ENCODE results near the gene LETM1. TPM values are rescaled to one million over a fixed set of nuclear protein-coding genes. Genes with fewer than 3 reads are reported as not detected.
"Not testable (repeated sequence)": the region's sequence is repeated elsewhere in the genome, so short reads cannot be mapped to it uniquely, and the experiment has no call there.

LETM1 gene
- total RNA-seq, 2 experiments from 2014 or later, result 44.0 to 45.8 TPM

- Mint-ChIP-seq H3K27ac (peak overlapping the region; percentile 69), H3K4me1 (peaks cover 32% of the 10 kb centered on the region), H3K9me3 (no peaks in the 10 kb centered on the region), H3K4me3 (peak overlapping the region; percentile 79), H3K27me3 (no peaks in the 10 kb centered on the region), H3K36me3 (peaks cover 10% of the 10 kb centered on the region)
- DNase-seq (no peak), ATAC-seq (ENCODE audit: low read depth) (no peak)
- POLR2A ChIA-PET, result interaction anchor here (0.8 to 4.6 kb wide), 7 partner anchors 11 to 145 kb away, joined by 3 to 49 read pairs (median 8); partner anchors contain the start of genes NSD2, SLBP, TACC3 and TMEM129
Observed at GRCh38 chr4:1856943-1857699, 1.2 kb upstream of the LETM1 start.

GRCh38 chr4:1855333-1856070 lies 454 bp downstream of the LETM1 start:
- POLR2A ChIA-PET, result interaction anchor here (1.1 to 4.6 kb wide), 8 partner anchors 10 to 613 kb away, joined by 4 to 49 read pairs (median 6); partner anchors contain the start of genes NSD2, RNF4, TACC3 and TMEM129
- ATAC-seq (ENCODE audit: low read depth) (peak; percentile 35), DNase-seq (no peak)
- peaks cover 10% of the 10 kb centered on the region for H3K36me3 Mint-ChIP-seq
- H3K4me1 Mint-ChIP-seq, result peaks cover 32% of the 10 kb centered on the region
- H3K27me3 Mint-ChIP-seq, result no peaks in the 10 kb centered on the region
- H3K9me3 Mint-ChIP-seq, result no peaks in the 10 kb centered on the region
- peak overlapping the region; percentile 64 for H3K27ac Mint-ChIP-seq
- H3K4me3 Mint-ChIP-seq, result peak overlapping the region; percentile 85

- H3K4me1 Mint-ChIP-seq, result peaks cover 32% of the 10 kb centered on the region
- peak overlapping the region; percentile 85 for H3K4me3 Mint-ChIP-seq
- POLR2A ChIA-PET, result interaction anchor here (1.3 to 4.6 kb wide), 4 partner anchors 9 to 45 kb away, joined by 4 to 49 read pairs (median 6); partner anchors contain the start of gene NSD2
Observed at GRCh38 chr4:1854752-1855151, 1.2 kb downstream of the LETM1 start.

GRCh38 chr4:1852904-1853623 lies 2.9 kb downstream of the LETM1 start:
- no peak for DNase-seq
- ATAC-seq (ENCODE audit: low read depth), result no peak
- H3K27ac Mint-ChIP-seq, result no peak overlapping the region
- no peaks in the 10 kb centered on the region for H3K9me3 Mint-ChIP-seq
- peaks cover 32% of the 10 kb centered on the region for H3K4me1 Mint-ChIP-seq
- no peaks in the 10 kb centered on the region for H3K27me3 Mint-ChIP-seq
- POLR2A ChIA-PET, result interaction anchor here (0.8 to 1.3 kb wide), 2 partner anchors 17 to 47 kb away, joined by 3 read pairs; no protein-coding TSS in a partner anchor
- H3K36me3 Mint-ChIP-seq, result peaks cover 10% of the 10 kb centered on the region
- H3K4me3 Mint-ChIP-seq, result no peak overlapping the region

More at GRCh38 chr4:1854752-1855151, 1.2 kb downstream of the LETM1 start:
- DNase-seq, result no peak
- Mint-ChIP-seq H3K36me3 (peaks cover 10% of the 10 kb centered on the region), H3K27ac (peak overlapping the region; percentile 64), H3K27me3 (no peaks in the 10 kb centered on the region), H3K9me3 (no peaks in the 10 kb centered on the region)
- no peak for ATAC-seq (ENCODE audit: low read depth)

GRCh38 chr4:1851575-1852410 lies 4.2 kb downstream of the LETM1 start:
- peak overlapping the region; percentile 7 for H3K27ac Mint-ChIP-seq
- ATAC-seq (ENCODE audit: low read depth) (no peak), DNase-seq (no peak)
- H3K4me1 Mint-ChIP-seq, result peaks cover 26% of the 10 kb centered on the region
- no peaks in the 10 kb centered on the region for H3K9me3 Mint-ChIP-seq
- H3K36me3 Mint-ChIP-seq, result peaks cover 11% of the 10 kb centered on the region
- no peak overlapping the region for H3K4me3 Mint-ChIP-seq
- POLR2A ChIA-PET, result no interaction called here
- H3K27me3 Mint-ChIP-seq, result no peaks in the 10 kb centered on the region

GRCh38 chr4:1851160-1851559 lies 4.8 kb downstream of the LETM1 start:
- no peaks in the 10 kb centered on the region for H3K27me3 Mint-ChIP-seq
- ATAC-seq (ENCODE audit: low read depth), result no peak
- POLR2A ChIA-PET, result interaction anchor here (0.6 kb wide), 1 partner anchor 11 kb away, joined by 3 read pairs; no protein-coding TSS in a partner anchor
- DNase-seq, result no peak
- no peak overlapping the region for H3K27ac Mint-ChIP-seq
- H3K36me3 Mint-ChIP-seq, result peaks cover 13% of the 10 kb centered on the region
- peaks cover 27% of the 10 kb centered on the region for H3K4me1 Mint-ChIP-seq
- no peaks in the 10 kb centered on the region for H3K9me3 Mint-ChIP-seq
- H3K4me3 Mint-ChIP-seq, result no peak overlapping the region

- Mint-ChIP-seq H3K27me3 (no peaks in the 10 kb centered on the region), H3K27ac (no peak overlapping the region), H3K4me3 (no peak overlapping the region), H3K9me3 (no peaks in the 10 kb centered on the region), H3K4me1 (peaks cover 27% of the 10 kb centered on the region), H3K36me3 (peaks cover 13% of the 10 kb centered on the region)
- no peak for ATAC-seq (ENCODE audit: low read depth)
- POLR2A ChIA-PET, result interaction anchor here (0.7 kb wide), 1 partner anchor 129 kb away, joined by 3 read pairs; the partner anchor contains the start of genes TACC3 and TMEM129
- no peak for DNase-seq
Observed at GRCh38 chr4:1850276-1850675, 5.7 kb downstream of the LETM1 start.

- POLR2A ChIA-PET, result interaction anchor here (1.5 kb wide), 1 partner anchor 9 kb away, joined by 4 read pairs; no protein-coding TSS in a partner anchor
- H3K36me3 Mint-ChIP-seq, result peaks cover 6% of the 10 kb centered on the region
- peaks cover 11% of the 10 kb centered on the region for H3K4me1 Mint-ChIP-seq
- DNase-seq (no peak), ATAC-seq (ENCODE audit: low read depth) (no peak)
- no peaks in the 10 kb centered on the region for H3K27me3 Mint-ChIP-seq
- H3K27ac Mint-ChIP-seq, result peak overlapping the region; percentile 9
- no peak overlapping the region for H3K4me3 Mint-ChIP-seq
- H3K9me3 Mint-ChIP-seq, result no peaks in the 10 kb centered on the region
Observed at GRCh38 chr4:1846580-1846979, 9.4 kb downstream of the LETM1 start.

GRCh38 chr4:1844618-1845017 lies 11.3 kb downstream of the LETM1 start:
- H3K36me3 Mint-ChIP-seq; POLR2A ChIA-PET; H3K27me3 Mint-ChIP-seq; H3K9me3 Mint-ChIP-seq; H3K27ac Mint-ChIP-seq; H3K4me1 Mint-ChIP-seq; H3K4me3 Mint-ChIP-seq; DNase-seq; ATAC-seq (ENCODE audit: low read depth): not testable (repeated sequence)

GRCh38 chr4:1843852-1844251 lies 12.1 kb downstream of the LETM1 start:
- ATAC-seq (ENCODE audit: low read depth), result no peak
- POLR2A ChIA-PET, result no interaction called here
- Mint-ChIP-seq H3K27ac (no peak overlapping the region), H3K9me3 (no peaks in the 10 kb centered on the region), H3K4me1 (peaks cover 10% of the 10 kb centered on the region), H3K4me3 (no peak overlapping the region), H3K36me3 (peaks cover 7% of the 10 kb centered on the region), H3K27me3 (no peaks in the 10 kb centered on the region)
- no peak for DNase-seq

- no peak overlapping the region for H3K27ac Mint-ChIP-seq
- no peak overlapping the region for H3K4me3 Mint-ChIP-seq
- peaks cover 9% of the 10 kb centered on the region for H3K36me3 Mint-ChIP-seq
- POLR2A ChIA-PET, result interaction anchor here (1.3 kb wide), 1 partner anchor 12 kb away, joined by 5 read pairs; no protein-coding TSS in a partner anchor
- ATAC-seq (ENCODE audit: low read depth), result no peak
- no peak for DNase-seq
- no peaks in the 10 kb centered on the region for H3K27me3 Mint-ChIP-seq
- peaks cover 10% of the 10 kb centered on the region for H3K4me1 Mint-ChIP-seq
- H3K9me3 Mint-ChIP-seq, result no peaks in the 10 kb centered on the region
Observed at GRCh38 chr4:1842993-1843448, 12.9 kb downstream of the LETM1 start.

GRCh38 chr4:1842339-1842895 lies 13.5 kb downstream of the LETM1 start:
- H3K4me1 Mint-ChIP-seq, result peaks cover 10% of the 10 kb centered on the region
- H3K4me3 Mint-ChIP-seq, result no peak overlapping the region
- POLR2A ChIA-PET, result interaction anchor here (1.3 kb wide), 1 partner anchor 13 kb away, joined by 5 read pairs; no protein-coding TSS in a partner anchor
- ATAC-seq (ENCODE audit: low read depth) (no peak), DNase-seq (no peak)
- H3K27ac Mint-ChIP-seq, result peak overlapping the region; percentile 31
- H3K9me3 Mint-ChIP-seq, result no peaks in the 10 kb centered on the region
- H3K27me3 Mint-ChIP-seq, result no peaks in the 10 kb centered on the region
- H3K36me3 Mint-ChIP-seq, result peaks cover 9% of the 10 kb centered on the region

Measured in activated naive CD8-positive, alpha-beta T cell treated with anti-CD3 and anti-CD28 coated beads, Interleukin-2, amount 10 ng/mL, durations not matched to agents 7 days and 5 days (primary cell).